GM19099 (cell line): ENCODE results near the gene RNF207.

Source experiments
- POLR2A ChIP-seq: IDR thresholded peaks from 3 replicates; pipeline ENCODE4 v1.6.1; 2011; ENCODE audit warnings: low read depth; ENCODE audit not compliant: insufficient read length; ENCODE audit errors: extremely low read depth

Gene RNF207

DNA sequence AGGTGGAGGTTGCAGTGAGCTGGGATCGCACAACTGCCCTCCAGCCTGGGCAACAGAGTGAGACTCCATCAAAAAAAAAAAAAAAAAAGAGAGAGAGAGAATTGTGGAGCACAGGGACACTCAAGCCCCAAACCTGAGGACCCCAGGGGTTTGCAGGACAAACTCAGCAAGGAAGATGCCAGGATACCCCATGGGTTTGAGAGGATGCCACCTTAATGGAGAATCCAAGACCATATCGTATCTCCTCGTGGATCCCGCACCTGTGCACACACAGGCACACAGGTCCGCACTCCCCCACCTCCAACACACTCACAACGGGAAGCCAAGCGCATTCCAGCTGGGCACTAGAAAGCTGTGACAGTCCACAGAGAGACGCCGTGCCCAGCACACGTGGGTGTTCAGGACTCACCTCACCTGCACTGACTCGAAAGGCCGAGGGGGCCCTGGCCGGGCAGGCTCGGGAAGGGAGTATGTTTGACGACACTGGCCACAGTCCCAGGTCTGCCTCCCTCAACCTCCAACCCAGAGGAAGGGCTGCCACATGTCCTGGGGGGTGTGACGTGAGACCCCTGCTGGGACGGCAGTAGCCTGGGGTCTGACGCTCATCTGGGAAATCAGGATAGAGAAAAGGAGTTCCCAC, 36.9 kb upstream of the RNF207 start:
- no peak for TF ChIP-seq POLR2A

DNA sequence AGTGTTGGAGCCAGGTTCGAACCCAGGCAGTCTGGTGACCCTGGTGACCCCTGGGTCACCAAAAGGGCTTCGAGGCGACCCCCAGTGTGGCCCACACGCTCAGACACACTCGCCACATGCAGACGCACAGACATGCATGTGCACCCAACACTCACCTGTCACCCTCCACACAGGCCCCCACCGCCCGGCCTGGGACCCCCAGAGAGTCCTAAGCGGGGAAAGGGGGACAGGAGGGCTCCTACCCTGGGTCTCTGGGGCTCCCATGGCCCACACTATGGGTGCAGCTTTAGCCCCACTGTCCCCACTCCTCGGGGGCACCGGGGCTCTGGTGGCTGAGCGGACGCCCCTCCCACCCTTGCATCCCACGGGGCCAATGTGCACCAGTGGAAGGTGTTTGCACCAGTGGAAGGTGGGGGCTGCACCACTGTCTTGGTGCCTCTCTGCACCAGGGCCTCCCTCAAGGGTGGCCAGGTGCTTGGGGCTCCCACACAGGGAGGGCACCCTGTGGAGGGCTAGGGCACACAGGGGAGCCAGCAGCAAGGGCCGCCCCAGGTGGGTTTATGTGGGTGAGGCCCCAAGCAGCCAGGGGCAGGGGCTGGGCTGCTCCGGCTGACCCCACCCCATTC, 35.7 kb upstream of the RNF207 start:
- no peak for TF ChIP-seq POLR2A

DNA sequence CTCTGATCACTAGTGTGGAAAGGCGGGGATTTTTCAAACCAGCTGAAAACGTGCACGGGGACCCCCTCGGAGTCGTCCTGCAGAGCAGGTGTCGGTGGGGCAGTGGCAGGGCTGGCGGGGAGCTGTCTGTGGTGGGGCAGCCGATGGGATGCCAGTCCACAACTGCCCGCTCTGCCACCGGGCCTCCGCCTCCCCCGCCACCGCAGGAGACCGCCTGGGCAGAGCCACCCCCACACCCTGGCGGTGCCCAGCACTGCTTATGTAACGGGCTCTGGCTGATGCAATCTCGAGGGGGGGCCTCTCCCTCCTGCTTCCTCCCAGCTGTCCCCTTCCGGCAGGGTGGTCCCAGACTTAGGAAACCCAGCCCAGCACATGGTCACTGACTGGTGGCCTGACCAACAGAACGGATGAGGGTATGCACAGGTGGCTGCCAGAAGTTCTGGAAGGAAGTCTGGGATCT, 35.1 kb upstream of the RNF207 start:
- TF ChIP-seq POLR2A, result no peak

DNA sequence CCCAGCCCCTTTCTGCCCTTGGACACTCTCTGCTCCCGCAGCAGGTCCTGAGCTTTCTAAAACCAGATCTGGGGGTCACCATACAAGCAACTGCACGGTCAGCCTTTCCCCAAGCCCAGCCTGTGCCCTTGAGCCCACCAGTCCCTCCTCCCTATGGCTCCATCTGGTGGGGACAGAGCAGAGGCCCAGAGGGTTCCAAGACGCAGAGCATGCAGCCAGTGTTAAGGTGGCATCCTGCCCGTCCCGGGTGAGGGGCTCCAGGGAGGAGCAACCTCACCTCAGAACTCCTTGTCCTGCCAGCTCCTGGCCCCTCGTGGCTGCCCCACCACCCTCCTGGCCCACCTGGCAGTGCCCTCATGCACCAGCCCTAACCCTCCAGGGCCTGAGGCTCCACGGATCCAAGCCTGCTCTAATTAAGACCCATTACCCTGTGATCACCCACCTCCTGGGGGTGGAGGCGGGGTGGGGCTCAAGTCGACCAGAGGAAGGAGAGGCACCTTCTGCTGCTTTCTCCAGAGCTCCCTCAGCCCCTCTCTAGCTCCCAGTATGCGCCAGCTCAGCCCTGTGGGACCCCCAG, 34.3 kb upstream of the RNF207 start:
- no peak for TF ChIP-seq POLR2A

DNA sequence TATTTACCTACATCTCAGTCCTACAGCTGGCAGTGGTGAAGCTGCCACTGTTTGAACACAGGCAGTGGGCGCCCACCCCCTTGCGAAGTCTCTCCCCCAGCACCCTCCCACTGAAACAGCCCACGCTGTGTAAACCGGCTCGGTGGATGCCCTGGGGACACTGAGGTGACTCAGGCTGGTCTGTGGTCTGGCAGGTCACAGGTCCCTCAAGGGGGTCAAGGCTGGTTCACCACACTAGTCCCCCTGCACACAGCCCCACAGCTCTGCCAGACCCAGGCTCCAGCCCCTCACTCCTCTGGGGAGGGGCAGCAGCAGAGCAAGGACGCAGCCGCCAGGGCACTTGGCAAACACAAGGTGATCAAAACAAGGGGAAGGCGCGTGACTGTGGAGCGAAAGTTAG, 33.4 kb upstream of the RNF207 start:
- TF ChIP-seq POLR2A, result no peak

DNA sequence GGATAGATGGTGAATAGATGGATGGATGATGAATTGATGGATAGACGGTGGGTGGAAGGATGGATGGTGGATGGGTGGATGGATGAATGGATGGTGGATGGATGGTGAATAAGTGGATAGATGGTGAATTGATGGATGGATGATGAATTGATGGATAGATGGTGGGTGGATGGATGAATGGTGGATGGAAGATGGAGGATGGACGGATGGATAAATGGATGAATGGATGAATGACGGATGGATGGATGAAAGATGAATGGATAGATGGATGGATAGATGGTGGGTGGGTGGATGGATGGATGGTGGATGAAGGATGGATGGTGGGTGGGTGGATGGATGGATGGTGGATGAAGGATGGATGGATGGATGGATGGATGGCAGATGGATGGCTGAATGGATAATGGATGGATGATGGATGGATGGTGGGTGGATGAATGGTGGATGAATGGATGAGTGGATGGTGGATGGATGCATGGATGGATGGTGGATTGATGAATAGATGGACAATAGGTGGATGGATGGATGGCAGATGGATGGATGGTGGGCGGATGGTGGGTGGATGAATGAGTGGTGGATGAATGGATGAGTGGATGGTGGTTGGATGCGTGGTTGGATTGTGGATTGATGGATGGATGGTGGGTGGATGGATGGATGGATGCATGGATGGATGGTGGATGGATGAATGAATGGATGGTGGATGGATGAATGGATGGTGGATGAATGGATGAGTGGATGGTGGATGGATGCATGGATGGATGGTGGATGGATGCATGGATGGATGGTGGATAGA, 31.1 kb upstream of the RNF207 start:
- TF ChIP-seq POLR2A, result no peak

DNA sequence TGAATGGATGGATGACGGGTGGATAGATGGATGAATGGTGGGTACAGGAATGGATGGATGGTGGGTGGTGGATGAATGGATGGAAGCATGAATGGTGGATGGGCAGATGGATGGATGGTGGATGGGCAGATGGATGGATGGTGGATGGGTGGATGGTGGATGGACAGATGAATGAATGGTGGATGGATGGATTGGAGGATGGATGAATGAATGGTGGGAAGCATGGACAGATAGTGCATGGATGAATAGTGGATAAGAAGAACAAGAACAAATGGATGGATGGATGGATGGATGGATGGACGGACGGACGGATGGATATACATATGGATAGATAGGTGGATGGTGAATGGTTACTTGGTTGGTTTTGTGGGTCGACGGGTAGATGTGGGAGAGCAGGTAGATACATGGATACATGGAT, 30.5 kb upstream of the RNF207 start:
- no peak for TF ChIP-seq POLR2A

DNA sequence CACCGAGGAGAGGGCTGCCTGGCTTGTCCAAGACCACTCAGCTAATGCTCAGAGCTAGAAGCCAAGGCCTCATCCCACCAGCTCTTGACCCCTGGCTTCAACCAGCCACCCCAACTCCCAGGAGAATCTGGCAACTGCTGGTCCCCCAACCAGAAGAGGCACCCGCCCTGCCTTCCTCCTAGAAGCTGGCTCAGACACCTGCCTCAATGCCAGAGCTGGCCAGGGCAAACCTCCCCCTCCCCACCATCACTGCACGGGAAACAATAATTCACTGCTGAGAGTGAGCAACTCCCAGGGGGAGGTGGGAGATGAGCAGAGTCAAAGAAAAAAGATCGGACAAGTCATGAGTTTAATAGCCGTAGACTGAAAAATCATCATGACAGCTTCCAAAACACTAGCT, 29.1 kb upstream of the RNF207 start:
- TF ChIP-seq POLR2A, result no peak

DNA sequence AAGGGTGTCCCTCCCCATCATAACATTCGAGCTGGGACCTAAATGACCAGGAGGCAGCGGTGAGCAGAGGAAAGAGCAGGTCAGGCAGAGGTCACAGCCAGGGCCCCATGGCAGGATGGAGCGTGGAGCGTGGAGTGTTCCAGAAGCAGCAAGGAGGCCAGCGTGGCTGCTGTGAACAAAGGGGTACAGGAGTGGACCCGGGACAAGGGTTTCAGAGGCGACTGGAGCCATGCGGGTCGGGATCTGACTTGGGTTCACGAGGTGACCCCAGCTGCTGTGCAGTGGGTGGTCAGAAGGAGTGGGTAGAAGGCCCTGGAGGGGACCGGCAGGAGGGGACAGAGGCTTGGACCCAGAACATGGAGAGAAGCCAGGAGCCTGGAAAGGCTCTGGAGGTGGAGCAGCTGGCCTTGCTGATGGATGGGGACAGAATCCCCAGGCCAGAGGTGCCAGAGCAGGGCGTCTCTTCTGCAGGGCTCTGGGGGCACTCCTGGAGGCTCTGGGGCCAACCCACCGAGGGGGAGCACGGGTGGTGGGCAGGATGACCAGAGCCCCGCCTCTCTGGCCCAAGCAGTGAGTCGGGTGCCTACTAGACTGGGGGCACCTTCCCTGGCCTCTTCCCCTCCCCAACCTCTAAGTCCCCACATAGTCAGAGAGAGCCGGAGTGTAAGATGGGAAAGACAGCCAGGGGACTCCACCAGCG, 28.1 kb upstream of the RNF207 start:
- no peak for TF ChIP-seq POLR2A

DNA sequence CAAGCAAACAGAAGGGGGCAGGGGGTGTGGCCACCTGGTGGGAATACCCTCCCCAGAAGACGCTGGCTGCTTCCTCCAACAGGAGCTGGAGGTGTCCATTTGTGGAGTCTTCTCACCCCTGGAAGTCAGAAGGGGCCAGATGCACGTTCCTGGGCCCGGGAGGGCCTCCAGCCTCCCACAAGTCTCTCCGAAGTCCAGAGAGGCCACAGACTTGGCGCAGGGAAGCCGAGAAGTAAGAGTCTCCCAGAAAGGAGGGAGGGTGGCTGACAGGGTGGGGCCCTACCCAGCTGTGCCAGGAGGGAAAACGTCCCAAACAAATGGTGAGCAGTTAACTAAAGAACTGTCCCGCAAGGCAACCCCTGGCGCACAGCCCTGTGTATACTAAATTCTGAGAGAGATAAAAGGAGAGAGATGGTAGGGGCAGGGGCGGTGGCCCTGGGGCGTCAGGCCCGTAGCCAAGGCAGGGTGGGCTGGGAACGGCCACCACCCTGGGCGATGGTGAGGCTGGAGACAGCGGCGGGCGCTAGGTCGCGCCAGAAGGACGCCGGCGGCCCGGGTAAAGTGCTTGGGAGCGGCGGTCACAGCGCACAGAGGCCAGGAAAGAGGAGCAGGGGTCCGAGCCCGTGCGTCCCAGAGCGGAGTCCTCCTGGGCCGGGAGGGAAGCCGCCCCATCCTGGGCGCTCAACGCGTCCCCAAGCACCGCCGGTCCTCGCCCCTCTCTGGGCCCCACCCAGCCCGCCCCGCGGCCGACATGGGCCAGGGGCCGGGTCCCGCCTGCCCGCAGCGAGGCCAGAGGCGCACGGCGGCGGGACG, 27.0 kb upstream of the RNF207 start:
- TF ChIP-seq POLR2A, result no peak

DNA sequence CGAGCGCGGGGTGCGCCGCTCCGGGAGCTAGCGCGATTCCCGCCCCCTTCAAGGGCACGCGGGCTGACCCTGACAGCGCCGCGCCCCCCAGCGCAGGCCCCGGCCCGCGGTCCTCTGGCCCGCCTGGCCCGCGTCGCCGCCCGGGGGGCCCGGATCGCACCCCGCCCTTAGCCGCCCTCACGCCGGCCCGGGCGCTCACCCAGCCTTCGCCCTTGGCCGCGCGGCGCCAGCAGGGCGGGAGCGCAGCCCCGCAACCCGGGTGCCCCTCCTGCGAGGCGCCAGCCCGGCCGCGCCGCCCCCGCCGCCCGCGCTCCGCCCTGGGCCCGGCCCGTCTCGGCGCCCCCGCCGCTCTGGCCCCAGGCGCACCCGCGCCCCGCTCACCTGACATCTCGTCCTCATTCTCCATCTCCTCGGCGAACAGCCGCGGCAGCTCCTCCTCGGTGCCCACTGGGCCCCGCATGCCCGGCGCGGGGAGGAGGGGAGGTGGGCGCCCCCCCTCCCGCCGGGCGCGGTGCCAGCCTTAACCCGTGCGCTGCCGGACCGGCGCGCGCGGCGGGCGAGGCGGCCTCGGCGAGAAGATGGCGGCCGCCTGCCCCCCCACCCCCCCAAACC, 26.2 kb upstream of the RNF207 start:
- no peak for TF ChIP-seq POLR2A

DNA sequence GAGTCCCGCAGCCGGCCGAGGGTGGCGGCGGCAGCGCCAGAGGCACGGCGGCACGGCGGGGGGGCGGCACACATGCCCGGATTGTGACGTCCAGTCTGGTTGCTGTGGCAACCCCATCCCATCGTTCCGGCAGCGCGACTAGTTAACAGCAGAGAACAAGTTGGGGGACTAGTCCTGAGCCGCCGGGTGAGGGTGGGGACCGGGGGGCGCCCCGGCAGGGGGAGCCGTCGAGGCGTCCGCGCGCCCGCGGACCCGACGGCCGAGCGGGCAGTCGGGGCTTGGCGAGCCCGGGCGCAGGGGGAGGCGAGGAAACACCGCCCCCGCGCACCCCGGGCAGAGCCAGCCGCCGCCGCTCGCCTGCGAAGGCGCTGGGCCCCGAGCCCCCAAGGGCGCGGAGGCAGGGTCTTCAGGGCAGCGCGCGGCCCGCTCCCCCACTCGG, 25.6 kb upstream of the RNF207 start, which contains the start of gene CHD5:
Gene CHD5 (minus strand): TSS at position 54 of the 439 bp plus-strand sequence. CDS start 298 bp downstream, outside the sequence.
- no peak for TF ChIP-seq POLR2A

DNA sequence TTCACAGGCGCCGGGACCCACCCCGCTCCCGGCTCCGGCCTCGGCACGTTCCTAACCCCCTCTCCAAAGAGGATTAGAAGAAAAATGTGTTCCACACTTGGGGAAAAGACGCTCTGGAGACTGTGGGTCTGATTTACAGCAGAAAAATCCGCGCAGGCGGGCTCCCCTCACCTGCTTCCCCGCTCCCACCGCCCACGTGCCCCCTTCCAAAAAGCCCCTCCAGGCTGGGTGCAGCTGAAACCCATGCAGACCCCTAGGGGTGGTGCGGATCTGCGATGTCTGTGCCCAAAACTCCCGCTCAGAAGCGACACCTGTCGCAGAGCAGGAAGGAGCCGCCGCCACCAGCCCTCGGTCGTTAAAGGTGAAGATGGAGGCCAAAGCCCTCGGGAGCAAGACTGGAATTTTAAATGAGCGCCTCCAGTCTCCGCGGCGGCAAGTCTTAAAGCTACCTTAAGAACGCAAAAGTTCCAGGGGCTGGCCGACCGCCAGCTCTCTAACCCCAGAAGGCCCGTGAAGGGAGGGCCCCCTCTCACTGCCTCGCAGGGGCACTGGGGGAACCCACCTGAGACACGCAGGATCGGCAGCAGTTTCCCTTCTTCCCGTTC, 25.1 kb upstream of the RNF207 start:
- no peak for TF ChIP-seq POLR2A
